Limb (tissue), 2 donors: ENCODE data around the gene MRPL55.

ENCODE experiments used
- DNase-seq, 2 donors: peaks; one replicate each; pipeline ENCODE4 v3.0.0-alpha.2; 2016; ENCODE audit errors: extremely low spot score in 2 of 2

Gene MRPL55

DNA sequence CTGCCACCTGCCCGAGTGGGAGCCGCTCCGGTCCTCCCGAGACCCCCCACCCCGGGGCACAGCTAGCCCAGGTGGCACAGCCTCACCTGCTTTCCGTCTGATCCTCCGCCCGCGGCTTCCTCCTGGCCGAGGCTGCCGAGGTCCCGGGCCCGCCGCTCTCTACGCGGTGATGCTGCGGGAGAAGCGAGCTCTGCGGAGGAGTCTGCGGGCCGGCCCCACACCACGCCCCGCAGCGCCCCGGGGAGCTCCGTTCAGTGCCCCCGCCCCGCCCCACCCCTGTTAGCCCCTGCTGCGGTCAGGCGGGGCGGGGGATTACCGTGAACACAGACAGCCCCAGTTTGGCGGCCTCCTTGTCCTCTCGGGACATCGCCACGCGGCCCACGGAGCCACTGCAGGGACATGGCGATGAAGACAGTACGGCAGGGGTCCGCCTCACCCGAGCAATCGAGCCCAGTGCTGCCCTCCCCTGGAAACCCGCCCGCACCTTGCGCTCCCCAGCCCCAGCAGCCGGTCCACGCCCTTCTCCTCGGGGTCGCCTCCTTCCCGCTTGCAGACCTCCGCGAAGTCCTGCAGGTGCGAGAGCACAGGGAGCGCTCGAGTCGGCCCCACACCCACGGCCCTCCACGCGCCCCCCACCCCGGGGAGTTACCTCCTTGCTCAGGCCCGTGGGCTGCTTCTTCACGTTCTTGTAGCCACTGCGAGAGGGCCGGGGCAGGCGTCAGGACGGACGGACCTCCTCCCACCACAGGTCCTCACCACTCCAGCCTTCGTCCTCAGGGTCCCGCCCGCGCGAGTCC lies 6.9 kb downstream of the MRPL55 start:
- DNase-seq: peak in 1 of 2 donors; percentile 60

DNA sequence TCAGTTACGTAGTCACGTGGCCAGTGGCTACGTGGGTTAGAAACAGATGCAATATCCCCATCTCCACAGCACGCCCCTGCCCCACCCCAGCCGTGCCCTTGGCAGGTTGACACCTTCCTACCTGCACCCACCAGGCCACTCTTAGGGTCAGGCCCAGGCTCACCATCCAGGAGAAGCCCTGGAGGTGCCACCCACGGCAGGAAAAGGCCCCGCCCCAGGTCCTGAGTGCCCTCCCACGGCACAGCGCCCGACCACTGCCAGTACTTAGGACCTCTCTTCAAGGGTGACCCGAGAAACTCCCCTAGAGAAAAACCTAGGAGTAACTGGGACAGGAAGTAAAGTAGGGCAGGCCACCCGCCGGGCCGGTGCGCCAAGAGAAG lies 7.5 kb downstream of the MRPL55 start:
- DNase-seq: no peak

DNA sequence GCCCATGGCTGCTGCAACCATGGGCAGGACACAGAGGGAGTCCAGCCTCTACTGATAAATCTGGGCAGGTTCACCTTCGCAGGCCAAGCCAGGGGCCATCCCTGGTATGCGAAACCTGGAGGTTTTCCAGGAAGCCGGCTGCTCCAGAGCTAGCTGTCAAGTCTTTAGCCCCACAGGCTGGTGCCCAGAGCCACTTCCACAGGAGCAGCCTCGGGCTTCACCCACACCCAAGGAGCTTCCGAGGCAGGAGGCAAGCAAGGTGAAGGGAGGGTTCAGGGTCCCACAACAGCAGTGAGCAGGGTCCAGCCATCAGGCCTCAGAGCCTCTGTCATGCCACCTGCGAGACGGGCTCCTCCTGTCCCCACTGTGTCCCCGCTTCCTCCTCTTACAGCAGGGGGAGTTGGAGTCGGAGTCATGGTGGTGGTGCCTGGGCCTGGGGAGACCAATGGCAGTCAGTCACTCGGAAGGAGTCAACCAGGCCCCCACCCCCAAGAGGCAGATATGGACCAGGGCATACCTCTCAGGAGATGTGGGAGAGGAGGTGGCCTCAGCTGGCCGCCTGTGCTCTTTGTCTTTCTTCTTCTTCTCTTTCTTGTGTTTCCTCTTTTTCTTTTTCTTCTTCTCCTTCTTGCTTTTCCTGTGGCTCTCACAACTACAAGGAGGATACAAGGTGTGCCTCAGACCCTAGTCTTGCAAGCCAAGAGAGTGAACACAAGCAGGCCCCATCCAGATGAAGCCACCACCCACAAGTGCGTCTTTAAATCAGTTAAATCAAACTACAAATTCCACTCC lies 8.1 kb downstream of the MRPL55 start:
- no peak for DNase-seq

DNA sequence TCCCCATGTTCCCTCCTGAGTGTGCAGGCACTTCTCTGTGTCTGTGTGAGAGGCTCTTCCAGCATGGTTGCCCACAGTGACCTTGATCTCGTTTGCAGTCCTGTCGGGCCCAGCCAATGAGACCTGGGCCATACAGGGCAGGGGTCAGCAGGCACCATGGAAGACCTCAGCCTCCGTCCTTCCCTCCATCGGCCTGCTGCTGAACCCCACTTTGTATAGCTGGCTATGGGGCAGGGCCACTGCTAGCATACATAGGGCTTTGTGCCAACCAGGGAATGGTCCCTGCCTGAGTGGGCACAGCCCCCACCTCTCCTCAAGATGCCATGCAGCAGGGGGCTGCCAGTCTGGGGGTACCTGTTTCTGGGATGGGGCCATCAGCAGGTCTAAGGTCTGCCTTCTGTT lies 9.8 kb downstream of the MRPL55 start:
- DNase-seq: no peak

DNA sequence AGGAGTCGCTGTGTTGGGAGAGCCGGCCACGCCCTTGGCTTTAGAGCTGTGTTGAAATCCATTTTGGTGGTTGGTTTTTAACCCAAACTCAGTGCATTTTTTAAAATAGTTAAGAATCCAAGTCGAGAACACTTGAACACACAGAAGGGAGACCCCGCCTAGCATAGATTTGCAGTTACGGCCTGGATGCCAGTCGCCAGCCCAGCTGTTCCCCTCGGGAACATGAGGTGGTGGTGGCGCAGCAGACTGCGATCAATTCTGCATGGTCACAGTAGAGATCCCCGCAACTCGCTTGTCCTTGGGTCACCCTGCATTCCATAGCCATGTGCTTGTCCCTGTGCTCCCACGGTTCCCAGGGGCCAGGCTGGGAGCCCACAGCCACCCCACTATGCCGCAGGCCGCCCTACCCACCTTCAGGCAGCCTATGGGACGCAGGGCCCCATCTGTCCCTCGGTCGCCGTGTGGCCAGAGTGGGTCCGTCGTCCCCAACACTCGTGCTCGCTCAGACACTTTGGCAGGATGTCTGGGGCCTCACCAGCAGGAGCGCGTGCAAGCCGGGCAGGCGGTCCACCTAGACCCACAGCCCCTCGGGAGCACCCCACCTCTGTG lies 10.7 kb downstream of the MRPL55 start:
- DNase-seq: no peak

DNA sequence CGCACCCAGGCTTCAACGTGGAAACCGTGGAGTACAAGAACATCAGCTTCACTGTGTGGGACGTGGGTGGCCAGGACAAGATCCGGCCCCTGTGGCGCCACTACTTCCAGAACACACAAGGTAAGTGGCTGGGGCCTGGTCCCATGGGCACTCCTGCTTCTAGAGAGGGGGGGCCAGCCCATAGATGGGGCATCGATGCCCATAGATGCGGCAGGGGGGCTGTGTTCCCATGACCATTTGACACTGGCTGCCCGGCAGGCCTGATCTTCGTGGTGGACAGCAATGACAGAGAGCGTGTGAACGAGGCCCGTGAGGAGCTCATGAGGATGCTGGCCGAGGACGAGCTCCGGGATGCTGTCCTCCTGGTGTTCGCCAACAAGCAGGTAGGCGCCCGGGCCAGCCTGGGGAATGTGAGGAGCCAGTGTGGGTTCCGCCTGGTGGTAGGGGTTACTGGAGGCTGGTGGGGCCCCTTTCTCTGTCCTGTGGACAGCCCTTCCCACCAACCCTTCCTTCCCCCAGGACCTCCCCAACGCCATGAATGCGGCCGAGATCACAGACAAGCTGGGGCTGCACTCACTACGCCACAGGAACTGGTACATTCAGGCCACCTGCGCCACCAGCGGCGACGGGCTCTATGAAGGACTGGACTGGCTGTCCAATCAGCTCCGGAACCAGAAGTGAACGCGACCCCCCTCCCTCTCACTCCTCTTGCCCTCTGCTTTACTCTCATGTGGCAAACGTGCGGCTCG lies 11.6 kb downstream of the MRPL55 start:
- DNase-seq: no peak

DNA sequence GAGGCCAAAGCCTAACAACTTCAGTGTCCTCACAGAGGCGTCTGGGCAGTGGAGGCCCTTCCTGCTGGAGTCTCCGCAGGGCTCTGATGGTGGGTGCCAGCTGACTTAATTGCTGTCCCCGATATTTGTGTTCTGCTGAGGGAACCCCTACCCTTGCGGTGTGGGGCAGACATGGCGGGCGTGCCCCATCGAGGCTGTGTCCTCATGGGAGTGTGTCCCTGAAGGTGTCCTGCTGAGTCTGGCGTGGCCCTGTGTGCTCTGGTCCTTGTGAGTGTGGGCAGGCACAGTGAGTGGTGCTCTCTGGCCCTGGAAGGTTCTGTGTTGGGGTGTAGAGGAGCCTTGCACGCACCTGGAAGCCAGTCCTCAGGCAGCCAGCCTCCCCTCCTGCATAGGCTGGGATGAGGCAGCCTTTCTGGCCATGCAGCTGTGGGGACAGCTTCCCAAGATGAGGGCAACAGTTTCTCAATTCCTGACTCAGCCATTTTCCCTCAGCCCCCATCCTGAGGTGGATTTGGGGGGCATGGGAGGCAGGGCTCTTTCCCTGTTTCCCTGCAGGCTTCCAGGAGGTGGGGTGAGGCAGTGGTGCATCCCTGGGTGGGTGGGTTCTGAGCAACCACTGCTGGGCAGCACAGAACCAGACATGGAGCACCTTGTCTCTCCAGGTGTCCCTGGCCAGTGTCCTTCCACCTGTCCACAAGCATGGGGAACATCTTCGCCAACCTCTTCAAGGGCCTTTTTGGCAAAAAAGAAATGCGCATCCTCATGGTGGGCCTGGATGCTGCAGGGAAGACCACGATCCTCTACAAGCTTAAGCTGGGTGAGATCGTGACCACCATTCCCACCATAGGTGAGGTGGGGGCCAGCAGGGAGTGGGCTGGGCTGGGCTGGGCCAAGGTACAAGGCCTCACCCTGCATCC lies 12.4 kb downstream of the MRPL55 start:
- no peak for DNase-seq

DNA sequence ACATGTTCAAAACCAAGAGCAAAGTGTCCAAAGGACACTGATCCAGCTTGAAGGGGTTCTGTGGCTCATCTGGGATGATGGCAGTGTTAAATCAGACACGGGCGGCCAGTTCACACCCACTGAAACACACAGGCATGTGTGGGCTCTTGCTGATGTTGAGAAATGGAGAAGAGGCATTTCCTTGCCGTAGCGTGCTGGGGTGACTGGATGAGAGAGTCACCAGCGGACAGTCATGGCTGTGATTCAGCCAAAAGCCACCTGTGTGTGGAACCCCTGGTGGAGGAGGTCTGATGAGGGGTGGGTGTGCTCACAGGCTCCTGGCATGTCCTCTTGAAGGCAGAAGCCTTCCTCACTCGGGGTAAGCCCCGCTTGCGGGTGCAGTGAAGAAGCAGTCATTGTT lies 13.2 kb downstream of the MRPL55 start:
- no peak for DNase-seq

DNA sequence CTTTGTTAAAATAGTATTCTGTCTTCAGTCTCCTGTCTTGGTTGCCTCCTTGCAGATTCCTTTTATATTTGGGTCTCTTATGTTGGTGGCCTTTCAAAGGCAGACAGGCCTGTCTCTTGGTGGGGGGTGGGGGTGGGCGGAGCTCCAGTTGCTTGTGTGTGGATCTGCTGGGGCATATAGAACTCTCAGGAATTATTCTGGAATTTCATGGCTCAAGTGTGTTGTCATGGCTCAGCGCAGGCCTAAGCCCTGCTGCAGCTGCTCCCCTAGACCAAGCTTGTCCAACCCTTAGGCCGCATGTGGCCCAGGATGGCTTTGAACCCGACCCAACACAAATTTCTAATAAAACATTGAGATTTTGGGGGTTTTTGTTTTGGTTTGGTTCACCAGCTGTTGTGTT lies 13.9 kb downstream of the MRPL55 start:
- DNase-seq: no peak

DNA sequence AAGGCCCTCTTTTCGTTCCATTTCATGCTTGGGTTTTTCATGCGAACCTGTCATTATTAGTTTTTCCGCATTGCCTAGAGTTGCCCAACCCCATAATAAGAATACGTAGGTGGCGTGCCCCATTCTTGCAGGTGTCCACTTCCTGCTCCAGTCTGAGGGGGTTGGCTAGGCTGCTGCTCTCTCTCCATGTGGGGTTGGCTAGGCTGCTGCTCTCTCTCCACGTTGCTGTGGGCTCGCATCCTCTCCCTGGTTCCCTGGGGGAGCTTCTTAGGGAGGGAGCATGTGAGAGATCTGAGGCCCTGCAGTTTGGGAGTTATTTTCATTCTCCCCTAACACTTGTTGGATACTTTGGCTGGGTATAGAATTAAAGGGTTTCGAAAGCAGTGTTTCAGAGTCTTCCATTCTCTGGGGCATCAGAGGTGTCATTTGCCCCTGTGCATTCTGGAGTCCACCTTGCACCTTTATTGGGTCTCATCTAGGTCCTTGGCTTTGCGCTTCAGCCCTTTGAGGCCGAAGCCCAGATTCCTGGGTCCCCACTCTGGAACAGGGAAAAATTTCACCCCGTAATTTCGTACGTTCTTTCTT lies 14.6 kb downstream of the MRPL55 start:
- no peak for DNase-seq

DNA sequence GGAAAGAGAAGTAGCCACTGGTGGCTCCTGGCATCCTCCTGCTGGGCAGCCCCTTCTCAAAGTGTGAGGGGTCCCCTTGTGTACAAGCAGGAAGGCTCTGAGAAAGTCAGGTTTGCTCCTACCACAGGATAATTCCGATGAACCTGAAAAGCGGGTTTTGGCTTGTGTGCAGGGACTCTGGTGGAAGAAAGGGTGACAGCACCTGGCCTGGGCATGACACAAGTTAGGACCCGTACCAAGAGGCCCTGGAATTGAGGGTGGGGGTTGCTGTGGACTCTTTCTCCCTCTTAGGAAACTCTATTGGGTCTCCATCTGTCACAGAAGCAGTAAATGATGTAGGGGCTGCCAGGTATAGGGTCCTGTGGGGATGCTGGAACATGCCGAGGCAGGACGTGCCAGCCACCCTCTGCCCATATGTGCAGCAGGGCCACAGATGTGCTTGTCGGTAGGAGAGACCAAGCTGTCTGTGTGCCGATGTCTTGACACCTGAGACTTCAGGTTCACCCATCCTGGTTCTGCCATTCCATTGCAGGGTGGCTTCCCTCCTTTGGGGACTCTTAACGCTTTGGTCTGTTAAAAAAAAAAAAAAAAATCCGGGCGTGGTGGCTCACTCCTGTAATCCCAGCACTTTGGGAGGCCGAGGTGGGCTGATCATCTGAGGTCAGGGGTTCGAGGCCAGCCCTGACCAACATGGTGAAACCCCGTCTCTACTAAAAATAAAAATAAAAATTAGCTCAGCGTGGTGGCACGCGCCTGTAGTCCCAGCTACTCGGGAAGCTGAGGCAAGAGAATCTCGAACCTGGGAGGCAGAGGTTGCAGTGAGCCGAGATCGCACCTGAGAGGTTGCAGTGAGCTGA lies 15.8 kb downstream of the MRPL55 start:
- no peak for DNase-seq

DNA sequence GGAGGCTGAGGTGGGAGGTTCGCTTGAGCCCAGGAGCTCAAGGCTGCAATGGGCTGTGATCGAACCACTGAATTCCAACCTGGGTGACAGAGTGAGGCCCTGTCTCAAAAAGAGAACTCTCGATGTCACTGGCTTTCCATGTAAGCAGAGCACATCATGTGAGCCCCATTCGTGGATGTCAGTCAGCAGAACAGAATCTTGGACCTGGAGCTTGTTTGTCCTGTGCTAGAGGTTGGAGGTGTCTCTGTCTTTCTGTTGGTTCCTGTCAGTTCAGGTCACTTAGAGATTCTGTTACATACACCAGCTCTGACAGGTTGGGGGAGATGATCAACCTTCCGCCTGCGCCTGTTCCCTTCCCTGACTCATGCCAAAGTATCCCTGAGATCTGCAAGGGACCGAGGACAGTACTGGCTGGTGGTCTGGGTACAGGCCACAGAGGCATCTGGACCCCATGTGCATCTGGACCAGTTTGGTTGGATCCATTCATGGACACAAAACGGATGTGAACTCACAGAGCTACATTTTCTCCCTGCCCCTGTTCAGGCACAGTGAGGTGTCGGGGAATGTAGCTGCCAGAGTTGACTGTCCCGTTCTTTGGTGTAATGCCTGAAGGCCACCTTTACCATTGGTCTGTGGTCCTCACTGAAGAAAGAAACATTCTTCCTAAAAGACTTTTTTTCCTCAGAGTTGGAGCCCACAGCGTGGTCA lies 16.6 kb downstream of the MRPL55 start:
- no peak for DNase-seq

DNA sequence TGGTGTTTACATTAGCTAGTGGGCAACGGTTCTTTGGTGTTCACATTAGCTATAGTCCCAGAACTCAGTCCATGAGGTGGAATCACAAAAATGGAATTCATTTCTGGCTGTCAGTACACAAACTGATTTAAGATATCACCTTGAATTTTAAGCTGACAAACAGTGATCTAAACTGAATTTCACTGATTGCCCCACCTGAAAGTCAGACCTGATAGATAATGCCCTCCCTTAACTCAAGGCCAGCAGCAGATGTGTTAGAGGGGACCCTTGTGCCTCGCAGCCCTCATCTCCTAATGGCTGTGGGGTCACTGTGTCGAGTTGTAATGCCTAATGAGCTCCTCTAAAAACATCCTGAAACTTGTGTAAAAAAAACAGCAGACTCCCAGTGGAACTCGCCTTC lies 18.0 kb downstream of the MRPL55 start:
- DNase-seq: no peak

DNA sequence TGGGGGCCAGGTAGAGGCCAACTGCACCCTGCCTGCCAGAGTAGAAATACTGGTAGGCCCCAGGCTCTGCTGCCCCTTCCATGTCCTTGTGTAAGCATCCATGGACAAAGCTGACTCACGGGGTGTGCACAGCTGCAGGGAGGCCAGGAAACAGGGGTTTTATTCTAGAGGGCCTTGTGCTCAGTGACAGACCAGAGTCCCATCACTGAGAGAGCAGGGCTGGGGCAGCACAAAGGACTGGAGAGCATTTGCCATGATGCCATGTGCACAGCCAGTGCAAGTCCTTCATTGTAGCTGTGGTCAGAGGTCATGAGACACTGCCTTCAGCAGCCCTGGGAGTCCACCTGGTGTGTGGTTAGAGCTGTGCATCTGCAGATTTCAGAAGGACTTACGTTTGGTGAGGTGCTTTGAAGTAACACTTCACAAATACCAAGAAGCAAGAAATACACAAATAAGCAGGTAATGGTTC lies 18.5 kb downstream of the MRPL55 start:
- no peak for DNase-seq

DNA sequence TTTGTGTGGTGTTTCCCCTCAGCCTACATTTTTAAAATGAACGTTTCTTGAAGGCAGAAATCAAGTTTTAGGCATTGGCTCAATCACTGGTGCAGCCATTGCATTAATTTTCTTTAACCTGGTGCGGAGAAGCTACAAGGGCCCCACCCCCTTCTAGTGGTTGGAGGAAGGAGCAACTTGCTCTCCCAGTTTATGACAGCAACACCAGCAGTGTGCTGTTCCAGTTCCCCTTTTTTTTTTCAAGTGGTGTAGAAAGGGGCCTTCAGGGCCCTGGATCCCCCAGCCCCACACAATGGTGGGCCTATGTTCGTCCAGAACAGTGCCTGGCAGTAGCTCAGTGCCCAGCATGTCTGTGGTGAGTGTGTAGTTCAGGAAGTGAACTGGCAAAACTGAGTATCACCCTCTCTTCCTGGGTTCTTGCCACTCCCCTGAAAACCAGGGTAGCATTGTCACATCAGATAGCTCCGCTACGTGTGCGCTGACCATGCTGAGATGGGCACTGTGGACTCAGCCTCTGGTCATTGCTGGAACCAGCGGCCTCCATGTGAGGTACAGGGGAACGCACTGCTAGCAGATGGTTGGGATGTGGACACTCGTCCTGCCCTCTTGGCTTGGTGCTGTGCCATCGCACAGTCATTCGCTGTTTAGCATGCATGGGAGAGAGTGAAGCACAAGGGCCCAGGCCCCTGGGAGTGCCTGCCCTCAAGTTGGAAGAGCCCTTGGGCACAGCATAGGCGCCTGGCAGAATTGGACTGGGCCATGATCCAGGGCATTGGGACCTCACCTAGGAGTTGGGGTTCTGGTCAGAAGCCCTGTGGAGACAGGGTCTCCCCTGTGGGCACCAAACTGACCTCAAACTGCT lies 19.3 kb downstream of the MRPL55 start:
- DNase-seq: no peak

DNA sequence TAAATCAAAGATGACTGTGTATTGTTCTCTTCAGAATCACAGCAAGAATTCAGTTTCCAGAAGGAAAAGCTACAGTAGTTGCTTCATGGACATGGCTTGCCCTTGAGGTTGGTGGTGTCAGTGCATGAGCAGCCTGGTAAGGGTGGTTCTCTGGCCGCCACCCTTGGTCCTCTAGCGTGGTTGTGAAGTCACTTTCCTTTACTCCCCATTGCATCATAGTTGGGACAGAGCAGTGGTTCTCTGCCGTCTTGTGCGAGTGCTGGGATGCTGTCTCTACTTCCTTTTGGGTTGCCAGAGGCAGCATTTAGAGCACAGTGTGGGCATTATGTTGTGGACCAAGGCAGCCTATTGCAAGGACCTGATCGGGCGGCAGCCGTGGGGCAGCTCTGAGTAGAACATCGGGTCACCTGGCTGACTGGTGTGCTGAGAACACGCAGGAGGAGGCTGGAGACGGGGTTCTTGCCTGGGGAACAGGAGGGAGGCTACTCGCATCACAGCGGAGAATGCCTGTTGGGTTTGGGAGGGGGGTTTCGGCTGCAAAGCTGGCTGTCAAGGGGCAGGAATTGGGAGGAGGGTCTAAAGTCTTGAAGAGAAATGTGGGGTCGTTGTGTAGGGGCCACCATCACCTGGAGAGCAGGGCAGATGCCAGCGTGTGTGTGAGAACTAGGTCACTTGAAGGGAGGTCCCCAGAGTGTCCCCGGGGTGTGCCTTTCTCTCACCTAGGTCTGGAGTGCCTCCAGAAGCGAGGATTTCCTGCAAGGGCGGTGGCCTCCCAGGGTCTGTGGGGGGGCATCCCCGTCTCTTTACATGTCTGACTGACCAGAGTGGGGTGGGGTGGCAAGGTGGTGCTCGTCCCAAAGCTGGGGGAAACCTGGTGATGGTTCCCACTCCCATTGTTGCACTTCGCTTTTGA lies 20.3 kb downstream of the MRPL55 start:
- no peak for DNase-seq
